Endothelial cell of coronary artery (primary cell): ENCODE measurements around the gene MEN1. TPM values are rescaled to one million over a fixed set of nuclear protein-coding genes. Genes with fewer than 3 reads are reported as not detected.

Source experiments
- total RNA-seq: library from RNA; depleted of rRNA; stranded (reverse); fragments of >200 nt; gene quantifications from 2 replicates; pipeline ENCODE4 v1.2.3, GENCODE V29; 2014

The MEN1 gene
- total RNA-seq = 15.1 and 19.8 TPM in 2 replicates

GRCh38 chr11:64810271-64810890 is at the start of gene MEN1:
Gene MEN1, minus strand, starts transcription at chr11:64810551. Its CDS starts 442 bp downstream, at chr11:64810109.

DNA sequence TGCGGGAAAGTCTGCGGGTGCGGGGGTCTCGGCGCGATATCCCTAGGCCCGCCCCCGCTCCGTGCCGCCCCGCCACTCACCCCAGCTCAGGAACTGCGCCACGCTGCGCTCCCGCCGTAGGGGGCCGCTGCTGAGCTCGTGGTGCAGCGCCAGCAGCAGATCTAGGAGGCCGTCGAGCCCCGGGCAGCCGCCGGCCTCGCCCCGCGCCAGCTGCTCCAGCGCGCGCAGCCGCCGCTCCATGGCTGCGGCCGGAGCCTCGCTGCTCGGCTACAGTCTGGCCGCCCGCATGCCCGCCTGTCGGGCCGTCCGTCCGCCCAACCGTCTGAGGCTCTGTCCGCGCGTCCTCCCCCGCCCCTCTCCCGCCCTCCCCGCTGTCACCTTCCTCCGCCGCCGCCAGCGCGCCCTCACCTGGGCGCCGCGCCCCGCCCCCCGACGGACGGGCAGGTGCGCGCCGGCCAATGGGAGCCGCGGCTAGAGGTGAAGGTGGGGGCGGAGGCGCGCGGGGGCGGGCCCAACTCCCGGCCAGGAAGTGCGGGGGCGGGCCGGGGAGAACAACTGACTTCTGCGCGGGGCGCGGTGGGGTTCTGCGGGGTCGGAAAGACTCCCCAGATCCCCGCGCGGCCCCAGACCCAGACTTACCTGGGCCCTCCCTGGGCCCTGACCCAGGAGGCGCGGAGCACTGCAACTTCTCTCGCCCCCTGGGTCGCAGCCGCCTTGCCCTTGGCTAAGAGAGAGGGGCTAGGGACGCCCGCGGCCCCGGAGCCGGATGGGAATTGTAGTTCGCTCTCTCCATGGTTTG is 34.2 kb upstream of the MEN1 start, which contains the start of gene CDC42BPG:
Gene CDC42BPG (minus strand): TSS at position 324 of the 799 bp plus-strand sequence. CDS start 84 bp downstream, at position 240.

GRCh38 chr11:64803158-64803845 is 7.0 kb downstream of the MEN1 start, which contains the start of gene MAP4K2:
Gene MAP4K2, minus strand, starts transcription at chr11:64803214. Its CDS starts 65 bp downstream, at chr11:64803149.

DNA sequence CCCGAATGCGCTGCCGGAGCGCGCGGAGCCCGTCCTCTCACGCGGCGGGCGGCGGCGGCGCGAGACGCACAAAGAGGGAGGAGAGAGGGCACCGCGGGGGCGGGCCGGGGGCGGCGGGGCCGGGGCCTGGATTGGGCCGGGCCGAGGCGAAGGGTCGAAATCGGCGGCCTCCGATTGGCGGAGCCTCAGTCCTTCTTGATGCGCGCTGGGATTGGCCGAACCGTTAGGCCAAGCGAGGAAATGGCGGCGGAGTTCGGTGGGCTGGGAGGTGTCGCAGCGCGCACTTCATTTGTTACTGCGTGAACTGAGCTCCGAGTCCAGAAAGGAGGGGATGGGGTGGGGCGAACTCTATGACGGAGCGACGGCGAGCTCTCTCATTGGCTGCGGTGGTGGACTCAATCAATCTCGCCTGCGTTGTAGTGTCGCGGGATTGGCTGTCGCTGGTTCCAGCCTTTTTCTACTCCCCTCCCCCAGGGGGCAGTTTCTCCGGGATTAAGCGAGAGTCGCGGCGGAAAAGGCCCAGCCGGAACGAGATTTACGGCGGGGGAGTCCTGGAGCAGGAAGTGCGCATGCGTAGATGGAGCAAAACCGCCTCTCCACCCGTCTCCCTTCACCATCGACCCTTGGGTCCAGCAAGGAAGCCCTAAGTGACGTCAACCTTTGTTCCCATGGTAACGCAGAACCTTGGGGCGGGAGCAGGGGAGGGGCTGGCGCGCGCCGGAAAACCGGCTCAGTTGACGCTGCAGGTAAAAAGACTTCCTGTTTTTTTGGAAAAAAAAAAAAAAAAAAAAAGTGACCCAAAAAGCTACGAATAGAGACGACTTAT is 31.7 kb downstream of the MEN1 start, which contains the start of gene SF1:
Gene SF1 (minus strand): TSS at position 70 of the 826 bp plus-strand sequence. CDS start 150 bp downstream, outside the sequence.

GRCh38 chr11:64759722-64760719 is 50.3 kb downstream of the MEN1 start, which contains the start of gene PYGM:
Gene PYGM, minus strand, starts transcription at chr11:64759974. Its CDS starts 76 bp downstream, at chr11:64759898.

Other genes starting within 250 kb of the MEN1 start
- gene SLC22A12, start 219.3 kb downstream of the MEN1 start, total RNA-seq = not detected in 2 replicates
- gene NRXN2, start 87.4 kb downstream of the MEN1 start, total RNA-seq = under 0.01 and 0.09 TPM in 2 replicates
- gene RASGRP2, start 66.4 kb downstream of the MEN1 start, total RNA-seq = 0.81 and 2.6 TPM in 2 replicates
- 0.36 and 0.38 TPM in 2 replicates for gene PYGM, start 50.6 kb downstream of the MEN1 start, total RNA-seq
- 65.3 and 107 TPM in 2 replicates for gene SF1, start 32.0 kb downstream of the MEN1 start, total RNA-seq
- gene MAP4K2, start 7.3 kb downstream of the MEN1 start, total RNA-seq = 26.5 and 28.4 TPM in 2 replicates
- 0.09 and 0.18 TPM in 2 replicates for gene CDC42BPG, start 34.1 kb upstream of the MEN1 start, total RNA-seq
- gene EHD1, start 68.1 kb upstream of the MEN1 start, total RNA-seq = 99.0 and 121 TPM in 2 replicates
- 8.3 and 11.4 TPM in 2 replicates for gene ATG2A, start 106.7 kb upstream of the MEN1 start, total RNA-seq
- 5.6 and 14.5 TPM in 2 replicates for gene PPP2R5B, start 114.1 kb upstream of the MEN1 start, total RNA-seq
- gene GPHA2, start 125.3 kb upstream of the MEN1 start, total RNA-seq = not detected in 2 replicates
- not detected in 2 replicates for gene MAJIN, start 161.6 kb upstream of the MEN1 start, total RNA-seq
- gene BATF2, start 186.4 kb upstream of the MEN1 start, total RNA-seq = 0.36 and 0.75 TPM in 2 replicates
- 88.1 and 122 TPM in 2 replicates for gene ARL2, start 203.6 kb upstream of the MEN1 start, total RNA-seq
- gene SNX15, start 216.9 kb upstream of the MEN1 start, total RNA-seq = 11.2 and 14.8 TPM in 2 replicates
- gene SAC3D1, start 230.7 kb upstream of the MEN1 start, total RNA-seq = 9.9 and 11.4 TPM in 2 replicates
- 6.1 and 12.3 TPM in 2 replicates for gene NAALADL1, start 248.0 kb upstream of the MEN1 start, total RNA-seq